GM13977 (cell line): Measurements from ENCODE around the gene MAD1L1.

Source experiments
- DNase-seq: peaks from one replicate; pipeline ENCODE4 v3.0.0; 2012; ENCODE audit warnings: low spot score
- CTCF ChIP-seq: IDR thresholded peaks from 2 replicates; pipeline ENCODE4 v1.5.1; 2012; ENCODE audit warnings: mild to moderate bottlenecking, control low read depth; ENCODE audit not compliant: insufficient read depth; ENCODE audit errors: extremely low read depth, missing control alignments
- in situ Hi-C: fragments of 300-500 bp; cut with MboI; formaldehyde crosslinking; loops from one replicate; pipeline ENCODE4 v1.12.0; 2022; ENCODE audit warnings: low sequenced_read_pairs, low pct_unique_long_range_greater_than_20kb, mixed read lengths, inconsistent platforms; ENCODE audit not compliant: unreplicated experiment

The MAD1L1 gene

DNA sequence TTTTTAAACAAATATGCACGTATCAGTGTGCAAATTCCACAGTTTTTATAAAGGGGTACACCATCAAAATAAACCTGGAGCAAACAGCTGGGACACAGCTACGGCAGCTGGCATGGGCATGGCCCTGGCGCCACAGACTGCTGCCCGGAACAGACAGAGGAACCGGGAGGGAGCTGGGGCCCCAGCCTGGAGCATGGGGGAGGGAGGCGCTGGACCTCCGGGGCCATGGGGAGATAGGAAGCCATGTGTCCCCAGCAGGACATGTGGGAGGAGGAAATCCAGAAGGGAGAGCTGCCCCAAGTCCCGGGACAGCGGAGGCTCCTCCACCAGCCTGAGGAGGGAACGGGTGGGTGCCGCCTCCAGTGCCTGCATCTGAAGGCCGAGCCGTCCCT lies 180.1 kb downstream of the MAD1L1 start:
- in situ Hi-C loops: no loop called here
- no peak for TF ChIP-seq CTCF
- DNase-seq: no peak

- in situ Hi-C loops: no loop called here
- TF ChIP-seq CTCF: no peak
- no peak for DNase-seq
Observed at GRCh38 chr7:2051707-2052656, 180.8 kb downstream of the MAD1L1 start.

DNA sequence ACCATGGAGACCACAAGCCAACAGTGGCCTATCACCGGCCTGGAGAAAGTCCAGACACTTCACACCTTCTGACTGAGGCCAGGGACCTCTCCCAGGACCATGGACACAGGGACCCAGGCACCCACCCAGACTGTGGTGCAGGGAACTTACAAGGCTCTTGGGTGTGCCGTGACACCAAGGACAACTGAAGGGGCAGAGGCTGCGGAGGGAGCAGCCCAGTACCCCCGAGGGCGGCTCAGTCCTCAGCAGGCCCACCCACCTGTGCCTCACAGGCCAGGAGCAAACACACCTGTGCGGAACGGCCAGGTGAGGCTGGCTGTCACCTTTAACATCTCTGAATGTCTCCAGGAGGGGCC lies 182.3 kb downstream of the MAD1L1 start:
- in situ Hi-C loops: no loop called here
- no peak for DNase-seq
- no peak for TF ChIP-seq CTCF

DNA sequence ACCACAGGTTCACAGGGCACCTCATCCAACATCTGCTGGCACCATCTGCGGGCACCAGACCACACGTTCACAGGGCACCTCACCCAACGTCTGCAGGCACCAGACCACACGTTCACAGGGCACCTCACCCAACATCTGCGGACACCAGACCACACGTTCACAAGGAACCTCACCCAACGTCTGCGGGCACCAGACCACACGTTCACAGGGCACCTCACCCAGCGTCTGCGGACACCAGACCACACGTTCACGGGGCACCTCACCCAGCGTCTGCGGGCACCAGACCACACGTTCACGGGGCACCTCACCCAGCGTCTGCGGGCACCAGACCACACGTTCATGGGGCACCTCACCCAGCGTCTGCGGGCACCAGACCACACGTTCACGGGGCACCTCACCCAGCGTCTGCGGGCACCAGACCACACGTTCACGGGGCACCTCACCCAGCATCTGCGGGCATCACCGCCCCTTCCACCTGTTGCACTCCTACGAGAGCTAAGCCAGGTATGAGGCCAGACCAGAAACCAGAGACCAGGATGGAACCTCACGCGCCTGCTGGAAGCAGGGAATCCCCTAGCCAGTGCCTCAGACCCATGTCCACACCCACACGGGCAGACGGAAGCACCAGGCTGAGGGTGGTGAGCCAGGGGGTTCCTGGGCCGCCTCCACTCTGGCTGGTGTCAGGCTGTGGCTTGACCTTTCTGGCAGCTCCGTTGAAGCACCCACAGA lies 182.8 kb downstream of the MAD1L1 start:
- in situ Hi-C loops: no loop called here
- DNase-seq: no peak
- TF ChIP-seq CTCF: no peak

- no peak for TF ChIP-seq CTCF
Observed at GRCh38 chr7:2049111-2049781, 183.5 kb downstream of the MAD1L1 start.

GRCh38 chr7:2048531-2048930 lies 184.2 kb downstream of the MAD1L1 start:
- in situ Hi-C loops: no loop called here
- no peak for TF ChIP-seq CTCF
- DNase-seq: no peak

More at GRCh38 chr7:2049111-2049781, 183.5 kb downstream of the MAD1L1 start:
- in situ Hi-C loops: no loop called here
- no peak for DNase-seq
